ENCODE measurements around the gene RPL13A.
"Not testable (repeated sequence)": the region's sequence is repeated elsewhere in the genome, so short reads cannot be mapped to it uniquely, and the experiment has no call there.

The RPL13A gene

DNA sequence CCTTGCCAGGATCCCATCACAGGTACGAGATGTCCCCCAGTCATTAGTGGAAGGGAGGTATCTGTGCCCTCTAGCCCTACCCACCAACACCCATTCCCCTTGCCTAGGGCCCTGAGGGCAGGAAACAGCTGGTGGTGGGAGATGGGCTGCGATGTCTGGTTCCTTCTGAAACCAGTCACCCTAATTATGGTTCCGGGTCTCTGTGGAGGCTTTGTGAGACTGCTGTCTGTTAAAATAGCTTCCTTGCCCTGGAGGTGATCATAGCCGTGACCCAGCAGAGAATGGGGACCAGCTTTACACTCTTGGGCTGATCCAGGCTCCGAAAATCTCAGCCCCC is 28.9 kb upstream of the RPL13A start:
- DNase-seq, result no peak

DNA sequence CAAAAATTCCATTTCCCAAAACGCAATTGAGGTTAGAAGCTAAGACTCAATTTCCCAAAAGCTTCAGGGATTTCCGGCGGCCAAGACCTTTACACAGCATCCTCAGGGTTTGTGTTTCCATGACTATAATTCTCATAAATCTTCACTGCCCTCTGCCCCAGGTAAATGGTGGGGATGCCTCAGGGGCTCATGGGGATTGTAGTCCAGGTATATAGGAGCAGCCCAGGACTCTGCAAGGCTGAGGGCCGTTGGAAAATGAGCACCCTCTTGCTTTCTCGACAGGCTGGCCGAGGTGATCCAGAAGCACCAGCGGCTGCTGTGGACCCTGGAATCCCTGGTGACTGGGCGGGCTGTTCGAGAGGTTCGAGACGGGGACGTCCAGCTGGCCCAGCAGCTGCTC is 28.0 kb upstream of the RPL13A start:
- no peak for DNase-seq

DNA sequence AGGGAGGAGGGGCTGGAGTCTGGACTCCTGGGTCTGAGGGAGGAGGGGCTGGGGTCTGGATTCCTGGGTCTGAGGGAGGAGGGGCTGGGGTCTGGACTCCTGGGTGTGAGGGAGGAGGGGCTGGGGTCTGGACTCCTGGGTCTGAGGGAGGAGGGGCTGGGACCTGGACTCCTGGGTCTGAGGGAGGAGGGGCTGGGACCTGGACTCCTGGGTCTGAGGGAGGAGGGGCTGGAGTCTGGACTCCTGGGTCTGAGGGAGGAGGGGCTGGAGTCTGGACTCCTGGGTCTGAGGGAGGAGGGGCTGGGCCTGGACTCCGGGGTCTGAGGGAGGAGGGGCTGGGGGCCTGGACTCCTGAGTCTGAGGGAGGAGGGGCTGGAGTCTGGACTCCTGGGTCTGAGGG is 26.3 kb upstream of the RPL13A start:
- DNase-seq, result not testable (repeated sequence)

DNA sequence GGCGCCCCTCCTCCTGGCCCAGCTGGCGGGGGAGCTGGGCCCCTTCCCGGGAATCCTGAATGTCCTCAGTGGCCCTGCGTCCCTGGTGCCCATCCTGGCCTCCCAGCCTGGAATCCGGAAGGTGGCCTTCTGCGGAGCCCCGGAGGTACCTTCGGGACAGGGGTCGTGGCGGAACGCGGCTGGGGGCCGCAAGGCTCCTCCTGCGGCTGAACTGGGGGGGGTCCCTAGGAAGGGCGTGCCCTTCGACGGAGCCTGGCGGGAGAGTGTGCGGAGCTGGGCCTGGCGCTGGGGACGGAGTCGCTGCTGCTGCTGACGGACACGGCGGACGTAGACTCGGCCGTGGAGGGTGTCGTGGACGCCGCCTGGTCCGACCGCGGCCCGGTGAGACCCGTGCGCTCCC is 25.8 kb upstream of the RPL13A start:
- no peak for DNase-seq

DNA sequence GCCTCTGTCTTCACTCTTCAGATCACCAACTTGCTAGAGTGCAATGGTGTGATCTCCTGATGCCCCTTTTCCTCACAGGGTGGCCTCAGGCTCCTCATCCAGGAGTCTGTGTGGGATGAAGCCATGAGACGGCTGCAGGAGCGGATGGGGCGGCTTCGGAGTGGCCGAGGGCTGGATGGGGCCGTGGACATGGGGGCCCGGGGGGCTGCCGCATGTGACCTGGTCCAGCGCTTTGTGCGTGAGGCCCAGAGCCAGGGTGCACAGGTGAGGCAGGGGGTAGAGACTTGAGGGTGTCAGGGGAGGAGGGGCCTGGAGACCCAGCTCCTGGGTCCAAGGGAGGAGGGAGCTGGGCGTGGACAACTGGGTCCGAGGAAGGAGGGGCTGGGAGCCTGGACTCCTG is 24.9 kb upstream of the RPL13A start:
- DNase-seq, result no peak

DNA sequence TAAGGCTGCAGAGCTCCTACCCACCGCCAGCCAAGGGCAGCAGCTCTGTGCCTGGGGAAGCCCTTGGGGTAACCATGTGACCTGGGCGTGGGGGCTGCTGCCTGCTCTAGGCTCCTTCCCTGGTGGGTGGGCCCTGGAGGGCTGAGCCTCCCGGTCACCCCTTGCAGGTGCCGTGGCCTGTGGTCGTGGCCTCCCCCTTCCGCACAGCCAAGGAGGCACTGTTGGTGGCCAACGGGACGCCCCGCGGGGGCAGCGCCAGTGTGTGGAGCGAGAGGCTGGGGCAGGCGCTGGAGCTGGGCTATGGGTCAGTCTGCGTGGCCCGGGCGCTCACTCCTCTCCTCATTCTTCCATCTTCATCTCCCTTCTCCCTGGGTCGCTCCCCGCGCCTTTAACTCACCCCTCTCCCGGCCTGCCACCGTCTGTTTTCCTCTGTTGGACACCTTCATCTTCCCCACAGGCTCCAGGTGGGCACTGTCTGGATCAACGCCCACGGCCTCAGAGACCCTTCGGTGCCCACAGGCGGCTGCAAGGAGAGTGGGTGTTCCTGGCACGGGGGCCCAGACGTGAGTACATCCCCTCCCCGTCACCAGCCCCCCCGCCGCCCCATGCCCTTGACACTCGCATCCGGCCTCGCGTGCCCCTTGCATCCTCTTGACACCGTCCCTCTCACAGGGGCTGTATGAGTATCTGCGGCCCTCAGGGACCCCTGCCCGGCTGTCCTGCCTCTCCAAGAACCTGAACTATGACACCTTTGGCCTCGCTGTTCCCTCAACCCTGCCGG is 23.3 kb upstream of the RPL13A start:
- DNase-seq, result no peak

DNA sequence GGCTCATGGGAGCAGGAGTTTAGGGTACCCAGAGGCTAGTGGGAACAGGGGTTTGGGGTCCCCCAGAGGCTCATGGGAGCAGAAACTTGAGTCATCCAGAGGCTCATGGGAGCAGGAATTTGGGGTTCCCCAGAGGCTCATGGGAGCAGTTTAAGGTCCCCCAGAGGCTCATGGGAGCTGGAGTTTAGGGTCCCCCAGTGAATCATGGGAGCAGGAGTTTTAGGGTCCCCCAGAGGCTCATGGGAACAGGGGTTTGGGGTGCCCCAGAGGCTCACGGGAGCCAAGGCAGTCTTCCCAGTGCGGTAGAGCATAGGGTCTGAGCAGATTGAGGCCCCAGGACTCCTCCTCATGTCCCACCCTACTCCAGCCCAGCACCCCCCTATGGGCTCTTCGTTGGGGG is 22.0 kb upstream of the RPL13A start:
- DNase-seq, result no peak

DNA sequence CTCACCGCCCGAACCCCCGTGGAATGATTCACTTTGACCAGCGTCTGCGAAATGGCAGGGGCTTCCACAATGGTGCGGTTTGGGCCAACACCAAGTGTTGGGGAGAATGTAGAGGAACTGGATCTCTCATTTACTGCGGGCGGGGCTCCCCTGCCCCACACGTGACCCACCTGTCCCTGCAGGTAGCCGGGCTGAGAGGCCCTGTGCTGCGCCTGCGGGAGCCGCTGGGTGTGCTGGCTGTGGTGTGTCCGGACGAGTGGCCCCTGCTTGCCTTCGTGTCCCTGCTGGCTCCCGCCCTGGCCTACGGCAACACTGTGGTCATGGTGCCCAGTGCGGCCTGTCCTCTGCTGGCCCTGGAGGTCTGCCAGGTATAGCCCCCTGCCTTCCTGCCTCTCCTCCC is 19.2 kb upstream of the RPL13A start:
- DNase-seq, result no peak

DNA sequence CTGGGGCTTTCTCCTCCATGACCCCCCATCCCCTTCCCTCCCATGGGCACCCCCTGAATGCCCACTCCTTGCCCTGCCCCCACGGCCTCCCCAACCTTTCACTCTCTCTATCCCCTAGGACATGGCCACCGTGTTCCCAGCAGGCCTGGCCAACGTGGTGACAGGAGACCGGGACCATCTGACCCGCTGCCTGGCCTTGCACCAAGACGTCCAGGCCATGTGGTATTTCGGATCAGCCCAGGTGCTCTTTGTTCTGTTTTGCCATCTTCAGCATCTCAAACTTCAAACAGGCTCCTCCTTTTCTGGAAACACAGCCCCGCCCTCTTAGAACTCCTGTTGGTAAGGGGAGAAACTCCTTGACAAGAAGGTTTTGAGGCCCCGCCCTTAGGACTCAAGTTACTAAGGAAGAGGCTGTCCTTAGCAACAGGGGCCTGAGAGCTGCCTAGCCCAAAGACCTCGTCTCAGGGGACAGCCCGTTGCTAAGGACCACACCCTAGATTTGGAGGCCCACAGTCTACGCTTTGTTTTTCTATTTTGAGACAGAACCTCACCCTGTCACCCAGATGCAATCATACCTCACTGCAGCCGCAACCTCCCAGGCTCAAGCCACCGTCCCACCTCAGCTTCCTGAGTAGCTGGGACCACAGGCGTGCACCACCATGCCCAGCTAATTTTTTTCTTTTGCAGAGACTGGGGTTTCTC is 18.5 kb upstream of the RPL13A start:
- DNase-seq, result no peak

DNA sequence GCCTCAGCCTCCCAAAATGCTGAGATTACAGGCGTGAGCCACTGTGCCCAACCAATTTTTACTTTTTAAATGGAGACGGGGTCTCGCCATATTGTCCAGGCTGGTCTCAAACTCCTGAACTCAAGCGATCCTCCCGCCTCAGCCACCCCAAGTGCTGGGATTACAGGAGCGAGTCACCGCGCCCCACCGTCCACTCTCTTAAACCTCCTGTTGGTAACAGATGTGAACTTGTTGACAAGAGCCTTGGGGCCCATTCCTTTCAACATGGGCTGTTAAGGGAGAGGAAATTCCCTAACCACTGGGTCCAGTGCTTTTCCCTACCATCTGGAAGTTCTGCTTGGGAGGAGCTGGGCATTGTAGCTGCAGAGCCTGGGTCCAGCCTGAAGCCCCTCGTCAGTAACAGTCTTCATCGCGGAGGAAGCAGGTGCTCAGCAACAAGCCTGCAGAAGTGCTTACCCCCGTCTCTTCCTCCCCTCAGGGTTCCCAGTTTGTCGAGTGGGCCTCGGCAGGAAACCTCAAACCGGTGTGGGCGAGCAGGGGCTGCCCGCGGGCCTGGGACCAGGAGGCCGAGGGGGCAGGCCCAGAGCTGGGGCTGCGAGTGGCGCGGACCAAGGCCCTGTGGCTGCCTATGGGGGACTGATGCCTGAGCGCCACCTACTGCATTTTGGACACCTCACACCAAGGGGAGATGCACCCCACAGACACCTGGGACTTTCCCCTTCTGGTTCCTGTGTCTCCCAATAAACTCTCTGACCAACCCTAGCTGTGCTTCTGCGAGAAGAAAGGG is 17.4 kb upstream of the RPL13A start:
- no peak for DNase-seq

DNA sequence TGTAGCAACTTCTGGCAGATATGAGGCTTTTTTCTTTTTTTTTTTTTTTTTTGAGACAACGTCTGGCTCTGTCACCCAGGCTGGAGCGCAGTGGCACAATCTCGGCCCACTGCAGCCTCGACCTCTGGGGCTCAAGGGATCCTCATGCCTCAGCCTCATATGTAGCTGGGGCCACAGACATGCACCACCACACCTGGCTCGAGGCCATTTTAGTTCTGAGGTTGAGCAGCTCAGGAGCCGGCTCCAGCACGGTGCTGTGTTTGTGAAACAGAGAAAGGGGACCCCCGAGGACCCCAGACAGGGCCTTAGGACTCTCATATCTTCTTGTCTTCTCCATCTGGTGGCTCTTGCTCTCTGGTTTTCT is 16.8 kb upstream of the RPL13A start:
- DNase-seq, result no peak

DNA sequence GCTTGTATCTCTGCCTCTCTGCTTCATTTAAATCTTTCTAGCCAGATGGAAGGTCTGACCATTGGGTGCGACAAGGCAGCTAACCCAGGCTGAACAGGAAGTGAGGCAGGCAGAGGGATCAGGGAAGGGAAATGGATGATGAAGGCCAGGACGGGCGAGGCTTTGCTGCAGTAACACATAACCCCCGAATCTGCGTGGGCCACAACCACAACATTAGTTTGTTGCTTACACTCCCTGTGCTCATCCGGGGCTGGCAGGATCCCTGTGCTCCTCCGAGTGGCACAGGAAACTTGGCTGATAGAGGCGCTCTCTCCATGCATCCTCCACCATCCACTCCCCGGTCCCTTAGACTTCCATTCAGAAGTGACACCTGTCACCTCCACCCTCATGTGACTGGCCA is 14.5 kb upstream of the RPL13A start:
- no peak for DNase-seq

DNA sequence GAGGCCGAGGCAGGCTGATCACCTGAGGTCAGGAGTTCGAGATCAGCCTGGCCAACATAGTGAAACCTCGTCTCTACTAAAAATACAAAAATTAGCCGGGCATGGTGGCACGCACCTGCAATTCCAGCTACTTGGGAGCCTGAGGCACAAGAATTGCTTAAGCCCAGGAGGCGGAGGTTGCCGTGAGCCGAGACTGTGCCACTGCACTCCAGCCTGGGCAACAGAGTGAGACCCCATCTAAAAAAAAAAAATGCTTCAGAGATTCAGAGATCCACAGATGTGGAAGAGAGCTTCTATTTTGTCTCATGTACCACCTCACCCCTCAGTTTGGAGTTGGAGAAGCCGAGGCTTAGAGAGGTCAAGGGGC is 13.9 kb upstream of the RPL13A start:
- not testable (repeated sequence) for DNase-seq

DNA sequence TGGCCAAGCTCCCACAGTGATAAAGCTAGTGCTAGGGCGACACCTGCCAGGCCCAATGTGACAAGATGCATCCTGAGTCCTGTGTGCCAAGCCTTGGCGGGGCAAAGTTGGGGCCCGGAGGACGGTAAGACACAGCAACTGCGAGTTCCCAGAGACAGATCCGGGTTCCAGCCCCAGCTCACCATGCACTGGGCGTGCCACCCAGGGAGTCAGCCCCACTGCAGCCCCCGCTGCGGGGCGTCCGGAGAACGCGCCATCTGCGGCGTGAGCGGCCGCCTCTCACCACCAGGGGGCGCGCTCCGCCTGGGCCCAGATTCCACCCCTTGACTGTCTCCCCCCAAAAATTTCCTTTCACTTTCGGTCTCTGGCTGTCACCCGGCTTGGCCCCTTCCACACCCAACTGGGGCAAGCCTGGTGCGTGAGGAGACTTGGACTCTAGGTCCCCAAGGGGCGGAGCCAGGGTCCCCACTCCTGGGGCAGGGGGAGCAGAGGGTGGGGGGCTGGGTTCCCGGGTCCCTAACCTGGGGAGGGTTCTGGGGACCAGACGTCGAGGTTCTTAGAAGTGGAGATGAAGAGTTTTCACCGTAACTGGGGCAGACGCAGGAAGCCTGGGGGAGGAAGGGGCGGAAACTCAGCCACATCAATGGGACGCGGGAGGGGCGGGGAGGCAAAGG is 13.4 kb upstream of the RPL13A start, which contains the start of gene FLT3LG:
TSS of gene FLT3LG (plus strand) at position 348 of the 674 bp plus-strand sequence. CDS start 425 bp downstream, outside the sequence.
- DNase-seq, result peak; percentile 79

DNA sequence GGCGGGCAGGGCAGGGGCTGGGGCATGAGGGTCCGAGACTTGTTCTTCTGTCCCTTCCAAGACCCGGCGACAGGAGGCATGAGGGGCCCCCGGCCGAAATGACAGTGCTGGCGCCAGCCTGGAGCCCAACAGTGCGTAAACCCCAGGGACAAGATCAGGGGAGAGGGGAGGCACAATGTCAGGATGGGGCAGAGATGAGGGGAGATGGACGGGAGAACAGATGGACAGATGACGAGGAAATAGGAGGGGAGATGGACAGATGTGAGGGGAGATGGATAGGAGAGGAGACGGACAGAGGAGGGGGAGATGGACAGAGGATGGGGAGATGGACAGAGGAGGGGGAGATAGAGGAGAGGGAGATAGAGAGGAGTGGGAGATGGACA is 12.9 kb upstream of the RPL13A start:
- DNase-seq, result no peak

DNA sequence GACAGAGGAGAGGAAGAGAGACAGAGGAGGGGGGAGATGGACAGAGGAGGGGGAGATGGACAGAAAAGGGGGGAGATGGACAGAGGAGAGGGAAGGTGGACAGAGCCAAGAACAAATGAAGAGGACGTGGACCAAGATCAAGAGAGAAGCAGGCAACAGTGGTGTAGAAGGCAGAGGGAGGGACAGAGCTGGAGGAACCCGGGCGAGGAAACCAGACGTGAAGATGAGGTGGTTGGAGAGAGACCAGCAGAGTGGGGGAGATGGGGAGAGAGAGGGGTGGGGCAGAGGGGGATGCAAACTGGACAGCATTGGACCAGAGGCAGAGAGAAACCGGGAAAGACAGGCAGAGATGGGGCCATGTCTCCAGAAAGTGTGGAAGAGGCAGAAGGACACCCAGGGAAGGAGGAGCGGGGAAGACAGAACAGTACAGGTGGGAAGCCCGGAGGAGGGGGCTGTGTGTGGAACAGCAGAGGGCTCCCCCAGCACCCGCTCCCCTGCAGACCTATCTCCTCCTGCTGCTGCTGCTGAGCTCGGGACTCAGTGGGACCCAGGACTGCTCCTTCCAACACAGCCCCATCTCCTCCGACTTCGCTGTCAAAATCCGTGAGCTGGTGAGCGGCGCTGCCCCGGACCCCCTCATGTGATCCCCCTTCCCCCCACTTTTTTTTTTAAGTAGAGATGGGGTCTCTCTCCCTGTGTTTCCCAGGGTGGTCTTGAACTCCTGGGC is 12.1 kb upstream of the RPL13A start:
- DNase-seq, result no peak

DNA sequence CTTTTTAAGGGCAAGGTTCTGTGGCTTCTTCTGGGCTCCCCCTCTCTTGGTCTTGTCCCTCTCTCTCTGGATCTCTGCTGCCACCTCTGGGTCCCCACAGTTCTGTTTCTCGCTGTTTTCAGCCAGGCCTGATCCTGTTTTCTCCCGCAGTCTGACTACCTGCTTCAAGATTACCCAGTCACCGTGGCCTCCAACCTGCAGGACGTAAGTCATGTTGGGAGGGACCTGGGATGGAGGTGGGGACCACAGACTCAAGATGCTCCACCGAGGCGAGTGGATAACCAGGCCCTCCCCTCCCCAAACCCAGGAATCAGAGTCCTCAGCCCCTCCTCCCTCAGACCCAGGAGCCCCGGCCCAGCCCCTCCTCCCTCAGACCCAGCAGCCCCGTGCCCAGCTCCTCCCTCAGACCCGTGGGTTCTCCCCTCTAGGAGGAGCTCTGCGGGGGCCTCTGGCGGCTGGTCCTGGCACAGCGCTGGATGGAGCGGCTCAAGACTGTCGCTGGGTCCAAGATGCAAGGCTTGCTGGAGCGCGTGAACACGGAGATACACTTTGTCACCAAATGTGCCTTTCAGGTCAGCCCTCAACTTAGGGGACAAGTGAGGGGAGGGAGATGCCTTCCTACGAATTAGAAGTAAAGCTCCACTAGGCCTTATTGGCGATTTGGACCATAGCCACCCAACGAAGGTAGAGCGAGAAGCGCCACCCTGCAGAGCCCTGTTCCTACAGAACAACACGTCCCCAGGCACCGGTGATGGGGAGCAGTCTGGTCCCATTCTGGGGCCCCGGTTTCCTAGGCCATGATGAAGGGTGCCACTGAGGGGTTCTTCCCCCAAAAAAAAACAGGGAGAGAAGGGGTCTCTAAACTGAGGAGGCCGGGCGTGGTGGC is 11.2 kb upstream of the RPL13A start:
- DNase-seq, result no peak

DNA sequence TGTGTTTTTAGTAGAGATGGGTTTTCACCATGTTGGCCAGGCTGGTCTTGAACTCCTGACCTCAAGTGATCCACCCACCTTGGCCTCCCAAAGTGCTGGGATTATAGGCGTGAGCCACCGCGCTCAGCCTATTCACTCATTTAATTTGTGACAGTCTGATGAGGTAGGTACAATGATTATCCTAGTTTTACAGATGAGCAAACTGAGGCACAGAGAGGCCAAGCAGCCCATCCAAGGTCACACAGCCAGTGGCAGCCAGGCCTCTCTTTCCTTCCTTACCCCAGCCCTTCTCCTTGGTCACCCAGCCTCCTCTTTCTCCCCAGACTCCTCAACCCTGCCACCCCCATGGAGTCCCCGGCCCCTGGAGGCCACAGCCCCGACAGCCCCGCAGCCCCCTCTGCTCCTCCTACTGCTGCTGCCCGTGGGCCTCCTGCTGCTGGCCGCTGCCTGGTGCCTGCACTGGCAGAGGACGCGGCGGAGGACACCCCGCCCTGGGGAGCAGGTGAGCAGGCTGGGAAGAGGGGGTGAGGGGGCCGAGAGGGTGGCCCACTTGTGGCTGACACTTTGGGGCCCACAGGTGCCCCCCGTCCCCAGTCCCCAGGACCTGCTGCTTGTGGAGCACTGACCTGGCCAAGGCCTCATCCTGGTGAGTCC is 7.3 kb upstream of the RPL13A start:
- DNase-seq, result no peak

DNA sequence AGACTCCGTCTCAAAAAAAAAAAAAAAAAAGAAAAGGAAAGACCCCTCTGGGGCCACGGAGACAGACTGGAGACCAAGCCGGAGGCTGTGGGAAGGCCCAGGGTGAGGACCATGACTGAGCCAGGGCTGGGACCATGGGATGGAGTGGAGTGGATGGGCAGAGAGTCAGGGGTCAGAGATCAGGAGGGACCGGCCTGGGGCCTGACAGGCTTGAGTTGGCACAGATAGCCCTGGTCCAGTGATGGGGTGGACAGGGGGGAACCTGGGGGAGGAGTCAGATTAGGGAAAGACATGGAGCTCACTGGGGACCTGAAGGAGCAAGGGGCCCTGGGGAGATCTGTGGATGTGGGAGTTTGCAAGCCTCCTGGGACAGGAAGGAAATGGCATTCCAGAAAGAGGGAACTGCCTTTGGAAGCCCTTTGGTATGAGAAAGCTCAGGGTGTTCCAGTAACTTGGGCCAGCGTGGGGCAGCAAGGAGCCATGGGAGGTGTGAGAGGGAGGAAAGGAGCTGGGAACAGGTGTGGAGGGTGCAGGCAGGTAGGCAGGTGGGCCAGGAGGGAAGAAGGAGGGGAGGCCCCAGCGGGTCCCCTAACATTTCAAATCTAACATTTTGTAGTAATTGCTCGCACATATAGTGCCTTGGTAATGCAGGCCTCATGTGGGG is 6.3 kb upstream of the RPL13A start:
- DNase-seq, result no peak

DNA sequence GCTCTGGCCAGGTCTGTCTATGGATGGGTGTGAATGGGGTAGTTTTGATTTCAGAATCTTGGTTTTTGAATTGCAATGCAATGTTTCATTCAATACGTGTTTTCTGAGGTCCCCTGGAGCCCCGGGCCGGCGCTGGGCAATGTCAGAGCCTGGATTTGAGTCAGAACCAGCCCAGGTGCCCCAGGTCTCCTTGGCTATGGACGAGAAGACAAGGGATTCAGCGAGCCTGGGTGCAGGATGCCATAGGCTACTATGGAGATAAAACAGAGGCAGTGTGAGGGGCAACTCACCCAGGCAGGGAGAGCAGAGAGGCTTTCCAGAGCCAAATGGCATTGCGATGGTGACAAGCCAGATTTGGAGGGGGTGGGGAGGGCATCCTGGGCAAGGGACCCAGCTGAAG is 1.2 kb upstream of the RPL13A start:
- DNase-seq, result no peak

All from NCI-H748 treated with DMSO at 0.1 percent for 48 hours (cell line).